SK-N-SH (cell line): ENCODE data around the gene ARHGEF26. TPM values are rescaled to one million over a fixed set of nuclear protein-coding genes. Genes with fewer than 3 reads are reported as not detected.

Experiments
- CTCF ChIA-PET: fragments of 300-600, 350-600 bp; formaldehyde crosslinking; extraction: SDS; loops from one replicate; lab custom pipeline; 2021; lab: Yijun Ruan, JAX
- POLR2A ChIA-PET: fragments of 350-600 bp; sonication (Branson Sonifier 250); formaldehyde crosslinking; extraction: SDS; loops from one replicate; lab custom pipeline; 2020; ENCODE audit warnings: antibody characterized with exemption, inconsistent platforms; lab: Yijun Ruan, JAX
- DNase-seq: peaks from one replicate; pipeline ENCODE4 v3.0.0; 2012
- H2AFZ ChIP-seq: fragments of 200-600 bp; sonication (generic); 2 replicates; pipeline ENCODE4 v1.8.1; 2016; ENCODE audit warnings: antibody characterized with exemption, mild to moderate bottlenecking, low read depth
- H3F3A ChIP-seq: fragments of 200-600 bp; sonication (generic); replicated peaks from 2 replicates; pipeline ENCODE3; 2016; ENCODE audit warnings: antibody characterized with exemption, mild to moderate bottlenecking; ENCODE audit not compliant: insufficient read depth
- H3K27ac ChIP-seq, 2 experiments: fragments of 200-500 bp in 1 of 2; fragments of 200-600 bp in 1 of 2; sonication (Bioruptor generic) in 1 of 2; sonication (generic), shearing (Covaris generic) in 1 of 2; 2 replicates each; pipeline versions ENCODE4 v1.5.1 to v1.6.1; 2014 to 2016; ENCODE audit warnings: low read depth in 2 of 2, inconsistent platforms in 1 of 2, low read length in 1 of 2, mild to moderate bottlenecking in 1 of 2, mixed read lengths in 1 of 2
- H3K27me3 ChIP-seq: fragments of 200-600 bp; sonication (generic), shearing (Covaris generic); 2 replicates; pipeline ENCODE4 v1.6.1; 2016; ENCODE audit warnings: mixed run types; ENCODE audit not compliant: insufficient read depth
- H3K36me3 ChIP-seq, 2 experiments: fragments of 200-500 bp in 1 of 2; fragments of 200-600 bp in 1 of 2; sonication (Bioruptor generic) in 1 of 2; sonication (generic) in 1 of 2; replicated peaks in 1 of 2; 2 replicates each; pipeline versions ENCODE3 to v1.5.1; 2014 to 2016; ENCODE audit warnings: low read length in 1 of 2, mild to moderate bottlenecking in 1 of 2; ENCODE audit not compliant: insufficient read depth in 2 of 2, control insufficient read depth in 1 of 2
- H3K4me1 ChIP-seq, 2 experiments: fragments of 200-500 bp in 1 of 2; fragments of 200-600 bp in 1 of 2; sonication (Bioruptor generic) in 1 of 2; sonication (generic), shearing (Covaris generic) in 1 of 2; 2 replicates each; pipeline versions ENCODE4 v1.5.1 to v1.6.1; 2014 to 2016; ENCODE audit warnings: low read depth in 1 of 2, low read length in 1 of 2, mixed run types in 1 of 2; ENCODE audit not compliant: insufficient read depth in 2 of 2, control insufficient read depth in 1 of 2
- H3K4me2 ChIP-seq: fragments of 200-600 bp; sonication (generic), shearing (Covaris generic); 2 replicates; pipeline ENCODE4 v1.6.1; 2017; ENCODE audit warnings: mixed run types
- H3K4me3 ChIP-seq, 2 experiments: fragments of 200-500 bp in 1 of 2; fragments of 200-600 bp in 1 of 2; sonication (Bioruptor generic) in 1 of 2; sonication (generic), shearing (Covaris generic) in 1 of 2; 2 replicates each; pipeline versions ENCODE4 v1.5.1 to v1.8.1; 2014 to 2016; ENCODE audit warnings: low read depth in 2 of 2, inconsistent platforms in 1 of 2, low read length in 1 of 2, mild to moderate bottlenecking in 1 of 2, mixed read lengths in 1 of 2, moderate library complexity in 1 of 2
- H3K79me2 ChIP-seq: fragments of 200-600 bp; sonication (generic); 2 replicates; pipeline ENCODE4 v1.8.1; 2017; ENCODE audit warnings: mild to moderate bottlenecking; ENCODE audit not compliant: insufficient read depth
- H3K9ac ChIP-seq: fragments of 200-600 bp; sonication (generic); 2 replicates; pipeline ENCODE4 v1.6.1; 2017; ENCODE audit warnings: mixed run types
- H3K9me2 ChIP-seq: fragments of 200-600 bp; sonication (generic); 2 replicates; pipeline ENCODE4 v1.6.1; 2017; ENCODE audit warnings: mixed run types
- H3K9me3 ChIP-seq: fragments of 200-600 bp; sonication (generic); 2 replicates; pipeline ENCODE4 v1.6.1; 2017; ENCODE audit warnings: mixed run types, mild to moderate bottlenecking, moderate library complexity
- H4K20me1 ChIP-seq: fragments of 200-600 bp; sonication (generic); 2 replicates; pipeline ENCODE4 v1.6.1; 2017; ENCODE audit warnings: mild to moderate bottlenecking, mixed run types; ENCODE audit not compliant: insufficient read depth
- CHD2 ChIP-seq: fragments of 150-350 bp; IDR thresholded peaks from 2 replicates; pipeline ENCODE4 v1.6.1; 2018; ENCODE audit warnings: low read length; ENCODE audit not compliant: partially characterized antibody
- EP300 ChIP-seq, 2 experiments: IDR thresholded peaks; 2 replicates each; pipeline versions ENCODE4 v1.4.0 to v1.6.1; 2012; ENCODE audit warnings: borderline replicate concordance in 1 of 2, low read depth in 1 of 2, low read length in 1 of 2
- EZH2phosphoT487 ChIP-seq: fragments of 200-600 bp; sonication (generic); IDR thresholded peaks from 2 replicates; pipeline ENCODE4 v1.6.1; 2017; ENCODE audit warnings: low read depth, mixed run types, mild to moderate bottlenecking, antibody characterized with exemption, moderate library complexity, borderline replicate concordance
- FOSL2 ChIP-seq: IDR thresholded peaks from 2 replicates; pipeline ENCODE4 v1.4.0; 2012; ENCODE audit warnings: low read depth, mild to moderate bottlenecking, moderate library complexity, borderline replicate concordance
- FOXM1 ChIP-seq: IDR thresholded peaks from 2 replicates; pipeline ENCODE4 v1.4.0; 2012; ENCODE audit warnings: low read depth, mild to moderate bottlenecking
- GATA2 ChIP-seq: sonication (generic); formaldehyde crosslinking; IDR thresholded peaks from 2 replicates; pipeline ENCODE4 v1.5.0; 2020; ENCODE audit warnings: mild to moderate bottlenecking, missing genetic modification reagents
- IRF3 ChIP-seq: fragments of 150-350 bp; IDR thresholded peaks from 2 replicates; pipeline ENCODE4 v1.6.1; 2016; ENCODE audit warnings: mild to moderate bottlenecking, low read depth, low read length
- JUND ChIP-seq: IDR thresholded peaks from 2 replicates; pipeline ENCODE4 v1.4.0; 2012
- MAX ChIP-seq: IDR thresholded peaks from 2 replicates; pipeline ENCODE4 v1.4.0; 2012; ENCODE audit warnings: low read depth
- MEF2A ChIP-seq: IDR thresholded peaks from 2 replicates; pipeline ENCODE4 v1.4.0; 2012; ENCODE audit warnings: low read depth, borderline replicate concordance
- PBX3 ChIP-seq: IDR thresholded peaks from 2 replicates; pipeline ENCODE4; 2012
- RAD21 ChIP-seq: IDR thresholded peaks from 2 replicates; pipeline ENCODE4 v1.6.1; 2012; ENCODE audit warnings: mild to moderate bottlenecking, low read length
- RXRA ChIP-seq: IDR thresholded peaks from 2 replicates; pipeline ENCODE4 v1.4.0; 2012; ENCODE audit warnings: low read depth, mild to moderate bottlenecking, borderline replicate concordance
- SIN3A ChIP-seq: IDR thresholded peaks from 2 replicates; pipeline ENCODE4 v1.6.1; 2012; ENCODE audit warnings: low read depth, mild to moderate bottlenecking, low read length, moderate library complexity, borderline replicate concordance
- TEAD4 ChIP-seq: IDR thresholded peaks from 2 replicates; pipeline ENCODE4 v1.4.0; 2012; ENCODE audit warnings: mild to moderate bottlenecking, borderline replicate concordance; ENCODE audit not compliant: insufficient read depth
- ZBTB33 ChIP-seq: IDR thresholded peaks from 2 replicates; pipeline ENCODE4 v1.4.0; 2012; ENCODE audit warnings: low read depth, borderline replicate concordance
- WGBS: methylation state at CpG from one replicate; pipeline ENCODE4 v1.1.6; 2017; ENCODE audit warnings: low lambda C conversion rate; 5-methylcytosine and 5-hydroxymethylcytosine counted together
- polyA plus RNA-seq, 3 experiments: library from polyadenylated mRNA; depleted of rRNA; stranded (reverse); fragments of >200 nt; gene quantifications; 2 replicates each; pipeline ENCODE4 v1.2.3, GENCODE V29; 2012

Gene ARHGEF26
- polyA plus RNA-seq, 1 of the 3 experiments (the other 2 are of a cell fraction): 1.2 TPM

- Histone ChIP-seq H3K4me1 (peaks cover 0 to 10% of the 10 kb centered on the region in 2 experiments; a peak in 2 of 4 replicates), H3K27me3 (no peaks in the 10 kb centered on the region), H3K36me3 (no peaks in the 10 kb centered on the region), H3K9me2 (no peaks in the 10 kb centered on the region), H3K79me2 (no peaks in the 10 kb centered on the region), H3K9ac (no peak overlapping the region), H3K4me2 (no peak overlapping the region), H4K20me1 (no peaks in the 10 kb centered on the region), H2AFZ (no peak overlapping the region), H3K9me3 (no peaks in the 10 kb centered on the region), H3K4me3 (no peak overlapping the region), H3F3A (no peaks in the 10 kb centered on the region), H3K27ac (no peak overlapping the region)
- POLR2A ChIA-PET: no interaction called here
- DNase-seq: no peak
- 100% methylated on average over 1 of the region's 1 CpG for WGBS
- TF ChIP-seq MEF2A (no peak), TEAD4 (no peak), GATA2 (CRISPR knock-in tag) (no peak)
- CTCF ChIA-PET: interaction anchor here (0.8 kb wide), 1 partner anchor 12 kb away, joined by 3 read pairs; no protein-coding TSS in a partner anchor
Observed at GRCh38 chr3:154177406-154177805, 56.2 kb downstream of the ARHGEF26 start.

GRCh38 chr3:154178172-154178571 lies 57.0 kb downstream of the ARHGEF26 start:
- no peak overlapping the region for H2AFZ ChIP-seq
- POLR2A ChIA-PET: no interaction called here
- H3K9me3 ChIP-seq: no peaks in the 10 kb centered on the region
- no peaks in the 10 kb centered on the region for H3K9me2 ChIP-seq
- TF ChIP-seq CHD2 (no peak), ZBTB33 (no peak), SIN3A (no peak), IRF3 (no peak), EP300 (IDR thresholded peaks at IDR 0.05; ENCODE audit: borderline replicate concordance in 1 of 2, low read depth in 1 of 2, low read length in 1 of 2) (no peak), RAD21 (no peak), GATA2 (CRISPR knock-in tag) (no peak), RXRA (no peak), FOSL2 (no peak), MAX (no peak), PBX3 (no peak), JUND (no peak), FOXM1 (no peak), EZH2phosphoT487 (no peak)
- CTCF ChIA-PET: no interaction called here
- H3K36me3 ChIP-seq: no peaks in the 10 kb centered on the region
- no peak overlapping the region for H3K27ac ChIP-seq
- no peaks in the 10 kb centered on the region for H3K27me3 ChIP-seq
- H4K20me1 ChIP-seq: no peaks in the 10 kb centered on the region
- H3K4me2 ChIP-seq: no peak overlapping the region
- 77% methylated on average over 3 of the region's 3 CpGs for WGBS
- H3K9ac ChIP-seq: no peak overlapping the region
- H3K79me2 ChIP-seq: no peaks in the 10 kb centered on the region
- H3K4me1 ChIP-seq: peaks cover 0 to 13% of the 10 kb centered on the region in 2 experiments; a peak in 2 of 4 replicates
- no peak for DNase-seq
- no peaks in the 10 kb centered on the region for H3F3A ChIP-seq
- H3K4me3 ChIP-seq: no peak overlapping the region
